HG02623 (cell line): ENCODE results near the gene SIK3.

Experiments
- ATAC-seq: cut with Tn5 transposase; IDR thresholded peaks from one replicate; pipeline ENCODE4 v1.9.1; 2021; ENCODE audit warnings: moderate library complexity; ENCODE audit not compliant: unreplicated experiment

SIK3 gene

DNA sequence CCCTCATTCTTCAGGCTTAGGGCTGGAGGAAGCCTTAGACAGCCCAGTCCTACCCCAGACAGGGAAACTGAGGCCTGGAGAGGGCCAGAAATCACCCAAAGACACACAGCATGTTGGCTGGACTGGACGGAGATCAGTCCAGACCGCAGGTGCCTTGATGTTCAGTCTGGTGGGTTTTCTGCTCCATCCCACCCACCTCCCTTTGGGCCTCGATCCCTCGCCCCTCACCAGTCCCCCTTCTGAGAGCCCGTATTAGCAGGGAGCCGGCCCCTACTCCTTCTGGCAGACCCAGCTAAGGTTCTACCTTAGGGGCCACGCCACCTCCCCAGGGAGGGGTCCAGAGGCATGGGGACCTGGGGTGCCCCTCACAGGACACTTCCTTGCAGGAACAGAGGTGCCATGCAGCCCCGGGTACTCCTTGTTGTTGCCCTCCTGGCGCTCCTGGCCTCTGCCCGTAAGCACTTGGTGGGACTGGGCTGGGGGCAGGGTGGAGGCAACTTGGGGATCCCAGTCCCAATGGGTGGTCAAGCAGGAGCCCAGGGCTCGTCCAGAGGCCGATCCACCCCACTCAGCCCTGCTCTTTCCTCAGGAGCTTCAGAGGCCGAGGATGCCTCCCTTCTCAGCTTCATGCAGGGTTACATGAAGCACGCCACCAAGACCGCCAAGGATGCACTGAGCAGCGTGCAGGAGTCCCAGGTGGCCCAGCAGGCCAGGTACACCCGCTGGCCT, 267.9 kb downstream of the SIK3 start:
- no peak for ATAC-seq

DNA sequence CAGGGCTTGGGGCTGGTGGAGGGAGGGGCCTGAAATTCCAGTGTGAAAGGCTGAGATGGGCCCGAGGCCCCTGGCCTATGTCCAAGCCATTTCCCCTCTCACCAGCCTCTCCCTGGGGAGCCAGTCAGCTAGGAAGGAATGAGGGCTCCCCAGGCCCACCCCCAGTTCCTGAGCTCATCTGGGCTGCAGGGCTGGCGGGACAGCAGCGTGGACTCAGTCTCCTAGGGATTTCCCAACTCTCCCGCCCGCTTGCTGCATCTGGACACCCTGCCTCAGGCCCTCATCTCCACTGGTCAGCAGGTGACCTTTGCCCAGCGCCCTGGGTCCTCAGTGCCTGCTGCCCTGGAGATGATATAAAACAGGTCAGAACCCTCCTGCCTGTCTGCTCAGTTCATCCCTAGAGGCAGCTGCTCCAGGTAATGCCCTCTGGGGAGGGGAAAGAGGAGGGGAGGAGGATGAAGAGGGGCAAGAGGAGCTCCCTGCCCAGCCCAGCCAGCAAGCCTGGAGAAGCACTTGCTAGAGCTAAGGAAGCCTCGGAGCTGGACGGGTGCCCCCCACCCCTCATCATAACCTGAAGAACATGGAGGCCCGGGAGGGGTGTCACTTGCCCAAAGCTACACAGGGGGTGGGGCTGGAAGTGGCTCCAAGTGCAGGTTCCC, 268.6 kb downstream of the SIK3 start, which contains the start of gene APOC3:
Gene APOC3 (plus strand): TSS at position 383 of the 659 bp plus-strand sequence. CDS start 676 bp downstream, outside the sequence.
- ATAC-seq, result no peak

DNA sequence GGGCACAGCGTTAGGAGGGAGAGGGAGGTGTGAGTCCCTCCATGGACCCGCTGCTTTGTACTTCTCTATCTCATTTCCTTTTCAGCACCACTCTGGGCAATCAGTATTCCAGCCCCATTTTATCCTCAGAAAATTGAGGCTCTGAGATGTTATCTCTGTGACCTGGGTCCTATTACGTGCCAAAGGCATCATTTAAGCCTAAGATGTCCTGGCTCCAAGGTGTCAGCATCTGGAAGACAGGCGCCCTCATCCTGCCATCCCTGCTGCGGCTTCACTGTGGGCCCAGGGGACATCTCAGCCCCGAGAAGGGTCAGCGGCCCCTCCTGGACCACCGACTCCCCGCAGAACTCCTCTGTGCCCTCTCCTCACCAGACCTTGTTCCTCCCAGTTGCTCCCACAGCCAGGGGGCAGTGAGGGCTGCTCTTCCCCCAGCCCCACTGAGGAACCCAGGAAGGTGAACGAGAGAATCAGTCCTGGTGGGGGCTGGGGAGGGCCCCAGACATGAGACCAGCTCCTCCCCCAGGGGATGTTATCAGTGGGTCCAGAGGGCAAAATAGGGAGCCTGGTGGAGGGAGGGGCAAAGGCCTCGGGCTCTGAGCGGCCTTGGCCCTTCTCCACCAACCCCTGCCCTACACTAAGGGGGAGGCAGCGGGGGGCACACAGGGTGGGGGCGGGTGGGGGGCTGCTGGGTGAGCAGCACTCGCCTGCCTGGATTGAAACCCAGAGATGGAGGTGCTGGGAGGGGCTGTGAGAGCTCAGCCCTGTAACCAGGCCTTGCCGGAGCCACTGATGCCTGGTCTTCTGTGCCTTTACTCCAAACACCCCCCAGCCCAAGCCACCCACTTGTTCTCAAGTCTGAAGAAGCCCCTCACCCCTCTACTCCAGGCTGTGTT, 269.4 kb downstream of the SIK3 start:
- ATAC-seq, result no peak

DNA sequence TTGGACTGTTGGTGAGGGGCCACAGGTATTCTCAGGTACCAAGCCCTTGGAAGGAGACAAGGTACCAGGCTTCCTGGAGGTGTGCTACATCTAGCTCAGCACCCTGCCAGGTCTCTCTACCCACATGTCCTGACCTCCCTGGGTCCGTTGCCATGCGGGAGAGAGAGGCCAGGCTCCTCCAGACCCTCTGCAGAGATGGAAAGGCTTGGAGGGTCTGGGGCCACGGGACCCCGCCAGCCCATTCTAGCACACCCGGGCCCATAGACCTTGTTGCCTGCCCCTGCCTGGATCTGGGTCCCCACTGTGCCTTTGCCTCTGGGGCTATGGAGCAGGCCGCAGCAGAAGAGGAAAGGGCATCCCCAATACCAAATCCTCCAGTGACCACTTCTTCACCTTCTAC, 270.8 kb downstream of the SIK3 start:
- ATAC-seq, result no peak

DNA sequence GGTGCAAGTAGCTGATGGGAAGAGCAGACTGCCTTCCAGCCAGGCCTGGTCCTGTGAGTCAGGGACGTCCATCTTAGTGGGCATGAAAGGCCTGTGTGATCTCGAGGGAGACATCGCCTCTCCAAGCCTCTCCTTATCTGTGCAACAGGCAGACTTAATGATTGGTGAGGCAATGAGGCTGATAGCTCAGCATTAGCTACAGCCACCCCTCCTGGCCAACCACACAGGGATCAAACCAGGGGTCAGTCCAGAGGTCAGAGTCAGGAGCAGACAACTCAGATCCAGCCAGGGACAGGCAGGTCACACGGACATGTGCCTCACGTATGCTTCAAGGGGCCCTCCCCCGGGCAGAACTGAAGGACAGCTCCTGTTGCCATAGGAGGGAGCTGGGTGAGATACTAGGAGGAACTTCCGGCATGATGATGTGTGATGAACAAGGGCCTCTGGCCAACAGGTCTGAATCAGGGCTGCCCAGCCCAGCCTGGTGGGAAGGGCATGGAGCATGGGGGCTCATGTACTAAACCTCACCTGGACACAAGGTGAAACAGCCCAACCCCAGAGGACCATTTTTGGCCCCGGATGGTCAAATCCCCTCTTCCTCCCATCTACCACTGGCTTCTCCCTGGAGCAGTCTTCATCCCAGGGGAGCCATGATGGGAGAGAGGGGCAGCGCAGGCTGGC, 271.3 kb downstream of the SIK3 start:
- ATAC-seq, result no peak

DNA sequence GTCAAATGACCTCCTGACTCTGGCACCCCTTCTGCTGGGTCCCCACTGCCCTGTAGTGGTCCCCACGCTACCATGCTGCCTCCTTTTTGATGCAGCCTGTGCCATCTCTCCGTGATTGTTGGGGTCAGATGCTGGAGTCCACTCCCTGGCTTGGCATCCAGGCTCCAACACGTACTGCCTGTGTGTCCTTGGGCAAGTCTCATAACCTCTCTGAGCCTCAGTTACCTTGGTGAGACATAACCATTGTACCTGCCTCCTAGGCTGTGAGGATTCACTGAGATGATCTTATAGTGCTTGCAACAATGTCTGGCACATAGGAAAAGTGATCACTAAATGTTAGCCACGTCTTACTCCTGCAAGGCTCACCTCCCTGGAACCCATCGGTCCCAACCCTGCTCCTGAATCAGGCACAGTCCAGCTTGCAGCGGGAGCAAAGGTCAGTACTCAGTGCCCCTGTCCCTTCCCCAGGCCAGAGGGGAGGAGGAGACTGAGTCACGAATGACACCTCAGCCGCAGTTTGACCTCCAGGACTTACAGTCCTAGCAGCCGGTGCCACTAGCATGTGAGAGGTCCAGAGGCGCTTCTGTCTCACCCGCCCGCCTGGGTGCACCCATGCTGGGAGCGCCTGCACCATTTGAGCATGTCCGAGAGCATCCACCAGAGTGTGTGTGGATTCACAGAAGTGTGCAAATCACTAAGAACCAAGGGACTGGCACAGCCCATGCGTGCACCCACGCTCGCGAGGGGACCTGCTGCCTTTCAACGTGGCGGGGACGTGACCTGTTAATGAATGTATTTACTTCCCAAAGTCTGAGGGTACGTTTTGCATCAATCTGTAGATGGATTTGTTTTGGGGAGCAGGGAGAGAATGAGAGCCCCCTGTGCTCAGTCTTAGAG, 272.1 kb downstream of the SIK3 start:
- no peak for ATAC-seq

DNA sequence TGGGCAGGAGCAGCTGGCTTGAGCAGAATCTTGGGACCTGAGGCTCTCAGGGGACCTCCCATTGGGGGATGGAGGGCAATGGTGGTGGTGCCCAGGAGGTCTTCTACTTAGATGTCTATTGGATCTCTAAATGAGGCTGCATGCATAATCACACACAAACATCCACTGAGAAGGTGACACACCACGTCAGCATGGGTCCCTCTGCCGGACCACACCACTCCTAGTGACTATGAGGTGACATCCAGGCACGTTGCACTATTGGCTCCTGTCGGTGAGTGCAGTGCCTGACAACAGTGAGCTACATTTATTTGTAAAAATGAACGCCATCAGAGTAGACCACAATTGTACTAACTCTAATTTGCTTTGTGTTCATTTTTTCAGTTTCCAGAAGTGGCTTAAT, 272.8 kb downstream of the SIK3 start:
- no peak for ATAC-seq

DNA sequence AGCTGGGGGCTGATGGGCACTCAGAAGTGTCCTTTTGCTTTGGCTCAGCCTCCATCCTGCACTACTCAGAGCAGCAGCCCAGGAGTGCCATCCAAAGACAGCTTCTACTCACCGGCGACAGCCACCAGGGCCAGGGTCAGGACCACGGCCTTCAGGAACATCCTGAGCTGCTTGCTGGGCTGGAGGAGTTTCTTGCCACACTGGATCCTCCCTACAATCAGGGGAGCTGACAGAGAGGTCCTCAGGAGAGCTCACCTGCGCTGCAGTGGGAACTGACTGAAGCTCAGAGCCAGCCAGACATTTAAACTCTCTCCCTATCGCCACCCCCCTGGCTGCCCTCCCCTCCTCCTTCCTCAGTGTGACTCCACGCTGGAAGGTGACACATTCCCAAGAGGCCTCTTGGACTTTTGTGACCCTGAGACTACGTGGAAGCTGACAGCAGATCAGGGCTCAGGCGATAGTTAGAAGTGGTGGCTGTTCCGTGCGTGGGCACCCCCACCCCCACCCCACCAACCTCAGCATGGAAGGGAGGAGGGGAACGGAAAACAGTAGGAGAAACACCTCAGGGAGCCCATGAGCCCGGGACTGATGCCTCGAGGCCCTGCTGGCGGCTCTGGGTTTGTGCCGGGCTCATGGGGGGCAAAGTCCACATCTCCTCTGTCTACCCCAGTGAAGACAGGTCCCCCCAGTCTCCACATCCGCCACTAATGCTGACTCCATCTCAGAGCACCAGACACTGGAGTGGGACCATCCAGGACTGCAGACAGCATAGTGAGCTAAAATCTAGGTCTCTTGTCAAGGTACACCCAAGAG, 275.0 kb downstream of the SIK3 start, which contains the start of gene APOA4:
Gene APOA4 (minus strand): TSS at position 274 of the 813 bp plus-strand sequence. CDS start 113 bp downstream, at position 161.
- no peak for ATAC-seq

DNA sequence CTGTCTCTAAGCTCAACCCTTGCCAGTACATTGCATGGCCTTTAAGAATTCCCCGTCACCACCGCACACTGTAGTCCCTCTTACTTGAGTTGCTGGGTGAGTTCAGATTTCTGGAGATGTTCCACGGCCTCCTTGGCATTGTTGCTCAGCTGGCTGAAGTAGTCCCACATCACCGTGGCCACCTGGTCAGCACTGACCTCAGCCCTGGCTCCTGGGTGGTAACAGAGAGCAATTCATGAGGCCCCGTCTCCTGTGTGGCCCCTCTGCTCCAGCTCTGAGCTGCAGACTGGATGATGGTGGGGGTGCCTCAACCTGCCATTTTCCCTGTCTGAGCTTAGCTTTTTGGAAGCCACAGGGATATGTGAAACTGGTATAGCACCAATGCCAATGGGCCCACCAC, 275.7 kb downstream of the SIK3 start:
- ATAC-seq, result no peak

DNA sequence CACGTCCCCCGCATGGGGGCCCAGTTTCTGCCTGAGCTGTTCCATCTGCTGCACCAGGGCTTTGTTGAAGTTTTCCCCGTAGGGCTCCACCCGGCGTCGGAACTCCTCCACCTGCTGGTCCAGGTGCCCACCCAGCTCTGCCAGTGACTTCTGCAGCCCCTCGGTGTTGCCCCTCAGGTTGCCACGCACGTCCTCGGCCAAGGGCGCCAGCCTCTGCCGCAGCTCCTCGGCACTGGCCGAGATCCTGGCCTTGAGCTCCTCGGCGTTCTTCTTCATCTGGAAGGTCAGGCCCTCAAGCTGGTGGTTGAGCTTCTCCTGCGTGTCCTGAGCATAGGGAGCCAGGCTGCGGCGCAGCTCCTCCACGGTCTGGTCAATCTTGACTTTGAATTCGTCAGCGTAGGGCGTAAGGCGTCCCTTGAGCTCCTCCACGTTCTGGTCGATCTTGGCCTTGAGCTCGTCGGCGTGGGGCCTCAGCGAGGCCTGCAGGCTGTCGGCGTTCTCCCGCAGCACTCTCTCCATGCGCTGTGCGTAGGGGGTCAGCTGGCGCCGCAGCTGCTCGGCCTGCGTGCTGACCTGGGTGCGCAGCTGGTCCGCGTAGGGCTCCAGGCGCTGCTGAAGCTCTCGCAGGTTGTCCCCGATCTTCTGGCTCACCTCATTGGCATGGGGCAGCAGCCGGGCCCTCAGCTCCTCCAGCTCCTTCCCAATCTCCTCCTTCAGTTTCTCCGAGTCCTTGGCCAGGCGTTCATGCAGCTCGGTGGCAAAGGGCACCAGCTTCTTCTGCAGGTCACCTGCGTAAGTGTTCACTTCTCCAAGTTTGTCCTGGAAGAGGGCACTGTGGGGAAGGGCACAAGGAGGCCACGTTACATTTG, 276.9 kb downstream of the SIK3 start:
- no peak for ATAC-seq

DNA sequence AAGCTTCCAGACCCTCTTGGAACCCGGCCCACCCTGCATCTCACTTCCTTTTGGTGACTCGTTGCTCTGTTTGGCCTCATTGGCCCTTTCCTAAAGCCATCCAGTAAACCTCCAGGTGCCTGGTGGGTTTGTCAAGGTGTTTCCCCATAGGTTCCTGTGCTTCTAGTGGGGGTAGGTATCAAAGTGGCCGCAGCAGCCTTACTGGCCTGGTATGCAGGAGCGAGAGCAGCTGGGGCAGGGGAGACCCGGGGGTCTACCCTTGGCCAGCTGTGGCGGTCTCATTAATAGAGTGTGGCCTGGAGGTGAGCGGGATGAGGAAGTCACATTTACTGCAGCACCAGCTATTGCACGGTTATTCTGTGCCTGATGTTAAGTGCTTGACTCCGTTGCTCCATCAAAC, 279.2 kb downstream of the SIK3 start:
- no peak for ATAC-seq

DNA sequence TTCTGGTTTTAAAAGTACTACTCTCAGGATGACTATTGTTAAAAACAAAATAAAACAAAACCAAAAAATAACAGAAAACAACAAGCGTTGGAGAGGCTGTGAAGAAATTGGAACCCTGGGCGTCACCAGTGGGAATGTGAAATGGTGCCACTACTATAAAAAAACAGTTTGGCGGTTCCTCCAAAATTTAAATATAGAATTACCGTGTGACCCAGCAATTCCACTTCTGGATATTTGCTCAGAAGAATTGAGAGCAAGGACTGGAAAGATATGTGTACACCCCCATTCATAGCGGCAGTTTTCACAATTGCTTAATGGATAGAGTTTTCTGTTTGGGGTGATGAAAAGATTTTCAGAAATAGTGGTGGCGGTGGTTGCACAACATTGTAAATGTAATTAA, 283.7 kb downstream of the SIK3 start:
- ATAC-seq, result no peak

DNA sequence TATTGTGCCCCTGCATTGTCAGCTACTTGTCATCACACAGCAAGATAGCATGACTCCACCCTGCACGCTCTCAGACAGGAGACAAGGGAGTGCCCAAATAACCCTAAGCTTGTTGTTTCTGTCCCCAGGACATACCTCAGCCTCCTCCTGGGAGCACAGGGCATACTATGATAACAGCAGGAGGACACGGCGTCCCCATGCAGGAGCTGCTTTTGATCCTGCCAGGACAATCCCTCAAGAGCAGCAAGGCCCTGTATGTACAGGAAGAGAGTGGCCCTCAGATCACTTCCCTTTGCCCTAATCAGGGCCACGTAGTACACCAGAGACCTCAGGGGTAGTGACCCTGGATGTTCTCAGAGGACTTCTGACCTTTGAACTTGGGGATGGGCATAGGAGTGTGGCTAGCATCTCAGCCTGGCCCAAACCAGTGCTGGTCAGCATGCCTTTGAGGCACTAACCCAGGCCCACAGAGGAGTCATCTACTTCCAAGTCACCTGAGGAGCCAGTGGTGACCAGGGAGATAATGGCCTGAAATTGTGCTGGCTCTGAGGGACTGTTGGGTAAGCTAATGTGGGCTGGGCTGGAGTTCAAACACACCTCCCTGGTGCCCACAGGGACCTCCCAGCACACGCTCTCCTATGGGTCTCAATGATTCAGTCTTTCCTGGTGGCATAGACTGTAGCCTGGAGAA, 284.3 kb downstream of the SIK3 start:
- no peak for ATAC-seq

DNA sequence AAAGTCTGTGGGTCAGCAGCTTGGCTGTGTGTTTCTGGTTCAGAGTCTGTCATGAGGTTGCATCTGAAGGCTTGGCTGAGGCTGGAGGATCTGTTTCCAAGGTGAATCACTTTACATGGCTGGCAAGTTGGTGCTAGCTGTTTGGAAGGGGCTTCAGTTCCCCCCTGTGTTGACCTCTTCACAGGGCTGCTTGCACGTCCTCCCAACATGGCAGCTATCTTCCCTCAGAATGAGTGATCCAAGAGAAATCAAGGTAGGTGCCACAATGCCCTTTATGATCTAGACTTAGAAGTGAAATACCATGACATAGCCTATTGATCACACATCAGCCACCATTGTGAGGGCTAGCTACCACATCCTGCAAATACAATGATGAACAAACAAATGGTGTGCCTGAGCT, 285.1 kb downstream of the SIK3 start:
- no peak for ATAC-seq

DNA sequence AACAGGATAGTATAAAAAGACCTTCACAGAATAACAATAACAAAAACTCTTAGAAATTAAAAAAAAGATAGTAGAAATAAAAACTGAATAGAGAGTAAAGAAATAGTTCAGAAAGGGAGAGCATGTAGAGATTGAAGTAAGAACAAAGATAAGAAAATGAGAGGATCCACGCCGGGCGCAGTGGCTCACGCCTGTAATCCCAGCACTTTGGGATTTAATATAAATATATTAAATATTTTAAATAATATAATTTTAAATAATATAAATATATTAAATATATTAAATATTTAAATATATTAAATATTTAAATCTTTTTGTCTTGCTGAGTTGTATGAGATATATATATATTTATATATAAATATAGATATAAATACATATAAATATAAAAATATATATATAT, 286.1 kb downstream of the SIK3 start:
- ATAC-seq, result no peak

DNA sequence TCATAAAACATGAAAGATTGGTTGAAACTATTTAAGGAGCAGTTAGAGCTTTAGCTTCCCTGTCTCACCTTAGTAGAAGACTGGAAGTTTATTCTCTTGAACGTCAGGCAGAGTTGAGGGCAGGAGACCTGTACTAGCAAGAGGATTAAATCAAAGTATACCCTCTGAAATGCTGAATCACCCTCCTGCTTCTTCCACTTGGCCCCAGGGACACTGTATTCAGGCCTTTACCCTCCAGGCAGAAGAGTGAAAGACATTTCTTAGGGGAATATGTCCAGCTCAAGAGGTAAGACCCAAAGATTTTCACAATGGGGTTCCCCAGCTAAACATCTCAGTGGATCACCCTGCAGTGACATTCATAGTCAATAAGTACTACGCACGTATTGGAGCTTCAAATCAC, 287.0 kb downstream of the SIK3 start:
- ATAC-seq, result no peak
